Measurements from ENCODE around the gene TERT. TPM values are rescaled to one million over a fixed set of nuclear protein-coding genes. Genes with fewer than 3 reads are reported as not detected.
"Not testable (repeated sequence)": the region's sequence is repeated elsewhere in the genome, so short reads cannot be mapped to it uniquely, and the experiment has no call there.

The TERT gene
- total RNA-seq, 2 donors from 2014 or later = not detected

DNA sequence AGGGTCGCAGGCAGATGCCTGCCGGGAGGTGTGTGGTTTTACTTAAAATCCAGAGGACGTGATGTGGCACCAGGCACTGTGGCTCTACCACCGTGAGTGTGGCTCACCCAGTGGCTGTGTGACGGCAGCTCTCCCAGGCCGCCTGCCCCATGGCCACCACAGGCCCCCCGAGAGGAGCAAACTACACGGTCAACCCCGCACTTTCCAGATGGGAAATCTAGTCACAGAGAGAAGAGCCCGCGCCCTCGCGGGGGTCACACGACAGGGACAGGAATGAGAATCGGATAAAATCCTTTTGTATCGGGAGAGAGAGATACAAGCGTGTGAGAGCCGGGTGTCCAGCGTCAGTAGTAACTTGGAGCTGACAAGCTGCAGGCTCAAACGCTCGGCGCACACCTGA is 24.4 kb downstream of the TERT start:
- intact Hi-C loops (cut with DNase I) = no loop called here
- ATAC-seq (no peak), DNase-seq (no peak)

DNA sequence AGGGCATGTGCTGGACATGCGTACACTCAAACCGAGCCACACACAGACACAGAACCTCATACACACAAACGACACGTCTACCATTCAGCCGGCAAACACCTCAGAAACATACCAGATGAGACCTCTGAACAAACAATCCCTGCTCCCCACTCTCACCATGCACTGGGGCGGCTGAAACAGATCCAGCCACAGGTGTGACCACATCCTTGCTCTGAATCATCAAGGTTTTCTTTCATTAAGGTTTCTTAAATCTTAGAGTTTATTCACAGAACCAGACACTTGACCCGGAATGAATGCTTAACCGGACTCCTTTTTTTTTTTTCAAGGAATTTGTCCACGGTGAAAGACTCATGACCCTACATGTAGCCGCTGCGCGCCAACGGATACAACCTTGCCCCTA is 26.2 kb downstream of the TERT start:
- intact Hi-C loops (cut with DNase I) = no loop called here
- DNase-seq = no peak
- no peak for ATAC-seq

DNA sequence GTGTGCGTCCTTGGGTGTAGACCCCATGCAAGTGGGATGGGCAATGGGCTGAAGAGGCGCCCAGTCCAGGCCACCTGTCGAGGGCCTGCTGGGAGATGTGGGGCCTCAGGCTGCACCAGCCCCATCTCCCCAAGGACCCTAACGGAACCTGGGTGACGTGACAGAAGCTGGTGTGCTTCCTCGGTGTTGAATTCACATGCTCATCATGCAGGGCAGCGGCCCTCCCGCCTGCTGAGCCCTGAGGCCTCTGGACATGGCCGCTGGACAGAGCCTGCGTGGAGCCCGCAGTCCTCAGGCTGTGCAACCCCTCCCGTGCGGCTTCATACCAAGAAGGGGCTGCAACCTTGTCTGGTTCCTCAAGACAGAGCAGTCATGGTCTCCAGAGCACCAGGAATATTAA is 26.8 kb downstream of the TERT start:
- intact Hi-C loops (cut with DNase I) = no loop called here
- no peak for ATAC-seq
- DNase-seq = no peak

DNA sequence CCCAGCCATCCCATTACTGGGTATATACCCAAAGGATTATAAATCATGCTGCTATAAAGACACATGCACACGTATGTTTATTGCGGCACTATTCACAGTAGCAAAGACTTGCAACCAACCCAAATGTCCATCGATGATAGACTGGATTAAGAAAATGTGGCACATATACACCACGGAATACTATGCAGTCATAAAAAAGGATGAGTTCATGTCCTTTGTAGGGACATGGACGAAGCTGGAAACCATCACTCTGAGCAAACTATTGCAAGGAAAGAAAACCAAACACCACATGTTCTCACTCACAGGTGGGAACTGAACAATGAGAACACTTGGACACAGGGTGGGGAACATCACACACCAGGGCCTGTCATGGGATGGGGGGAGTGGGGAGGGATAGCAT is 27.4 kb downstream of the TERT start:
- intact Hi-C loops (cut with DNase I); ATAC-seq: not testable (repeated sequence)

DNA sequence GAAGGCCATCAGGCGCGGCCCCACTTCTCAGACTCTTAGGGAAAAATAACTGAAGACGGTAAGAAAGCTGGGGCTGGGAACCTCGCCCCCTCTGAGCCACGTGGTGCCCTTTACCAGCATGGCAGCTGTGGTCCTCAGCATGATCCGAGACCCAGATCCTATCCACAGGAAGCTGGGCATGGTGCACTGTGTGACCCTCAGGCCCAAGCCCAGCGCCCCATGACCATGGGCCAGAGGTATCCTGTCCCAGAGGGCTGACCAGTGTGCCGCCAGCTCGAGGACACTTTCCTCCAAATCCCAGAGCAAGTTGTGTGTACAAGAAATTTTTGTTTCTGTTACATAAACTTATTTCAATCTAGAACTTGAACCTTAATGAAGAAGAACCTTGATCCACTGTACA is 28.1 kb downstream of the TERT start:
- ATAC-seq (no peak), DNase-seq (no peak)
- intact Hi-C loops (cut with DNase I) = no loop called here

More for the DNA sequence above, 27.4 kb downstream of the TERT start:
- DNase-seq = not testable (repeated sequence)

GRCh38 chr5:1265461-1266455 is 29.1 kb downstream of the TERT start:
- intact Hi-C loops (cut with DNase I) = no loop called here
- DNase-seq = no peak
- no peak for ATAC-seq

DNA sequence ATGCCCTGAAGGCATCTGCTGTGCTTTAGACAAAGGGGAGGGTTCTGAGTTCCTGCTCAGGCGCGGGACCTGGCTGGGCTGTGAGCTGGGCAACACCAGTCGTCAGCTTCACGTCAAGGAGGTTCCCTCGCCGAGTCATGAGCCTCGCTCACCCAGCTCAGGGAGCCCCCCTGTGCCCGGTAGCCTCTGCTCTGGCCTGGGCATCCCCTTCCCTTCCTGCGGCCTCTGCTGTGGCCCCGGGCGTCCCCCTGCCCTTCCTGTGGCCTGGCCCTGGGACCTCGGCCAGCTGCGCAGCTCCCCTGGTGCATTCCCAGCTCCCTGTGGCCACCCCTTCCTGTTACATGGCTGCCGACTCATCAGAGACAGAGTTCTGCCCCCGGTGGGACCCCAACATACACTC is 29.8 kb downstream of the TERT start:
- no peak for DNase-seq
- intact Hi-C loops (cut with DNase I) = no loop called here
- no peak for ATAC-seq

- ATAC-seq (no peak), DNase-seq (no peak)
- intact Hi-C loops (cut with DNase I) = no loop called here
Measured at GRCh38 chr5:1264211-1264610, 30.7 kb downstream of the TERT start.

DNA sequence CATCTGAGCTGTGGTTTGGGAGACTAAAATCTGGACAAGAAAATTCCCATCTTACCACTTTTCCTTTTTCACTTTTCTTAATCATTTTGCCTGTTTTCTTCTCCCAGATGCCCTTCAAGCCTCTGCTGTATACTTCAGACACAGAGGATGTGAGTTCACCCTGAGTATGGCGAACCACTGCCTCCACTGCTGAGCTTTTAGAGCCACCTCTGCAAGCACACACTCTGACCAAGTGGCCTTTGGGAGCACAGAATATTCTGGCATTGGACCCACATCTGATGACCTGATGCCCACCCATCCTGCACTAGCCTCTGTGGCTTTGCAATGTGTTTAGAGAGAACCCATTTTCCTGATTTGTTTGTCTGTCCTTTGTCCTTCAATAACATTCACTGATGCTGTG is 32.5 kb downstream of the TERT start:
- no peak for ATAC-seq
- intact Hi-C loops (cut with DNase I) = no loop called here

DNA sequence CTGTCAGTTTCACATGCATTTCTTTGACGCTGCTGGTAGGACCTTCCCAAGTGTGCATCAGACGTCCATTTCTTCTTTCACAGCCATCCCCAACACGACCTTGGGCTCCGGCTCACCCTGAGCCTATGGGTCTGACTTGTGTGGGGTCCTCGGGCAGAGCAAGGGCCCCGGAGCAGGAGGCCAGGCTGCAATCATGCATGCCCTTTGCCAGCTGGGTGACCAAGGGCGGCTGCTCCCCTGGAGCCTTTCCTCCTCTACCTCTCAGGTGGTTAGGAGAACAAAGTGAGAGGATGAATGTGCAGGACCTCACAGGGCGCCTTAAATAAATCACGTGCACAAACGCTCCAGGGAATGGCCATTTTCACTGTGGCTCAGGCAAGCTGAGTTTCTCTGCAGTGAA is 33.2 kb downstream of the TERT start:
- intact Hi-C loops (cut with DNase I) = no loop called here
- ATAC-seq = no peak
- no peak for DNase-seq

More for the DNA sequence above, 32.5 kb downstream of the TERT start:
- no peak for DNase-seq

DNA sequence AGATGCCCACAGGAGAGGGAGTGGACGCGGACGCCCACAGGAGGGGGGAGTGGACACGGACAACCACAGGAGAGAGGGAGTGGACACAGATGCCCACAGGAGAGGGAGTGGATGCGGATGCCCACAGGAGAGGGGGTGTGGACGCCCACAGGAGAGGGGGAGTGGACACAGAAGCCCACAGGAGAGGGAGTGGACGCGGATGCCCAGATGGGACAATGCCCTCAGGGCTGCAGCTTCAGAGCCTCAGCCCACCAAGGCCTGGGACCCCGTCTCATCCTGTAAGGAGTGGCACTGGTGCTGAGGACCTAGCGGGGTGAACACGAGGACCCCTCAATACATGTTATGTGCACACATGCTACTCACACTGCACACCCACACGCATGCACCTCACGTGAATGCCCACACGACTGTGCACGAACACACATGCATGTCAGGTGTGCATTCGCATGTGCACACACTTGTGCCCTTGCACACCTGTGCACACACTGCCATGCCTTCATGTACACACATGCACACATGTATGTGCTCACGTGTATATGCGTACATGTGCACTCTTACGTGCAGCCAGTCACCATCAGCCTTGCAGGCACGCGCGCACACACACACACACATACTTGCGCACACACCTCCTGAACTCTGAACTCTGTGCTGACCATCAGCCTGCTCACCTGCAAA is 34.9 kb downstream of the TERT start:
- ATAC-seq = no peak
- intact Hi-C loops (cut with DNase I) = no loop called here
- no peak for DNase-seq

- ATAC-seq (no peak), DNase-seq (no peak)
- intact Hi-C loops (cut with DNase I) = no loop called here
Measured at GRCh38 chr5:1257841-1258240, 37.0 kb downstream of the TERT start.

GRCh38 chr5:1257363-1257762 is 37.5 kb downstream of the TERT start:
- no peak for ATAC-seq
- intact Hi-C loops (cut with DNase I) = no loop called here
- DNase-seq = no peak

DNA sequence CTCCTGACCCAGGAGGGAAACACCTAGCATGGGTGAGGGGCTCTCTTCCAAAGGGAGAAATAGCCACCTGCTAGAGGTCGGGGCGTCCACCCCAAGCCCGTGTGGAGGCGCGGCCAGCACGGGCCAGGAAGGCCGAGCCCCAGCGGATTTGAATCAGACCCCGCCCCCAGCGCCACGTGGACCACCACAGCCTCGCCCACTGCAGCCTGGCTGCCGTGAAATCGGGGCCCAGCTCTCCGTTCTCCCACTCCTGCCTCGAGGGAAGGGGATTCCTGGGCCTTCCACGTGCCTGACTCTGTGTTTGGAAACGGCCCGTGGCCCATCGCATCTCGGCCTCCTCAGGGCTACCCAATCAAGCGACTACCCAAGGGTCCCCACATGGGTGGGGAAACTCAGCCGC is 38.1 kb downstream of the TERT start:
- intact Hi-C loops (cut with DNase I) = no loop called here
- DNase-seq (no peak), ATAC-seq (no peak)

DNA sequence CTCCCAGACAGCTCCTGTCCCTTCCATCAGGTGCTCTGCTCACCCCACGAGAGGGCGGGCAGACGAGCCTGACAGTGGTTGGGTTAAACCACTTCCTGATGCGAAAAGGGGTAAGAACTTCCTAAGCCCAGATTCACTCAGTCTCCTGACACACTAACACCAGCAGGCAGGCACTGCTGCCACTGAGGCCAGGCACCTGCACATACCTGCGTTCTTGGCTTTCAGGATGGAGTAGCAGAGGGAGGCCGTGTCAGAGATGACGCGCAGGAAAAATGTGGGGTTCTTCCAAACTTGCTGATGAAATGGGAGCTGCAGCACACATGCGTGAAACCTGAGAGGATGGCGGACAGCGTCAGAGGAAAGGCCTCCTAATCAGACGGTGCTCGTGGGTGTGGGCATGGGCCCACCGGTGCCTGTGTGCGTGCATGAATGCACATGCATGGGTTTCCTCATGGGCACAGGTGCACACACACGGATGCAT is 39.7 kb downstream of the TERT start:
- intact Hi-C loops (cut with DNase I) = no loop called here
- DNase-seq (no peak), ATAC-seq (no peak)

- ATAC-seq (no peak), DNase-seq (no peak)
- intact Hi-C loops (cut with DNase I) = no loop called here
Measured at GRCh38 chr5:1254196-1254595, 40.7 kb downstream of the TERT start.

DNA sequence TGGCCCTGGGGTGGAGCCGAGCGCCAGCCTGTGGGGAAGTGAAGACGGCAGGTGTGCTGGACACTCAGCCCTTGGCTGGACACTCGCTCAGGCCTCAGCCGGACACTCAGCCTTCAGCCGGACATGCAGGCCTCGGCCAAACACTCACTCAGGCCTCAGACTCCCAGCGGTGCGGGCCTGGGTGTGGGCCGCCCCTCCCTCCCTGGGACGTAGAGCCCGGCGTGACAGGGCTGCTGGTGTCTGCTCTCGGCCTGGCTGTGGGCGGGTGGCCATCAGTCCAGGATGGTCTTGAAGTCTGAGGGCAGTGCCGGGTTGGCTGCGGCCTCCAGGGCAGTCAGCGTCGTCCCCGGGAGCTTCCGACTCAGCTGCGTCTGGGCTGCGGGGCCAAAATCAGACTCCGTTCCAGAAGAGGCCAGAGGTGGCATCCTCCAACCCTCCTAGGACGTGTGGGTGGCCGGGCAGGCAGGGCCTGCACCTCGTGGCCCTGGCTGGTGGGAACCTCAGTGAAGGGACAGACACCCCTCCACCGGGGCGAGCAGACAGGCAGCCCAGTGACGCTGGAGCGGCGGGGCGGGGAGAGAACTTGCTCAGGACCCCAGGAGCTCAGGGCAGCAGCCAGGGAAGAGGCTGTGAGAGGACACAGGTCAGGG is 41.3 kb downstream of the TERT start:
- intact Hi-C loops (cut with DNase I) = no loop called here
- ATAC-seq (no peak), DNase-seq (no peak)

DNA sequence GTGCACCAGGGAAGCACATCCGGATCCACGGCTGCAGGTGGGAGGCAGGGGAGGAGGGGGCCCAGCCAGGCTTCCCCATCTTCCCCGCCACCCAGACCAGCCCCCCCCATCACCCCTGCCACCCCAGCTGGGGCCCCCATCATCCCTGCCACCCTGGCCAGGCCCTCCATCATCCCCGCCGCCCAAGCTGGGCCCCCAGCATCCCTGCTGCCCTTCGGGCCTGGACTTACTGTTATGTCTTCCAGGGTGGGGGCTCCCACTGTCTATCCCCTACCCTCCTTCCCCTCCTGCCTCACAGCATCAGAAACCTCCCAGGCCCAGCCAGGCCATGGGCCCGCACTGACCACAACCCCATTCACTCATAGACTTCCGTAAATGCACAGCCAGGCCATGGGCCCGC is 42.2 kb downstream of the TERT start:
- ATAC-seq (no peak), DNase-seq (no peak)
- intact Hi-C loops (cut with DNase I) = no loop called here

DNA sequence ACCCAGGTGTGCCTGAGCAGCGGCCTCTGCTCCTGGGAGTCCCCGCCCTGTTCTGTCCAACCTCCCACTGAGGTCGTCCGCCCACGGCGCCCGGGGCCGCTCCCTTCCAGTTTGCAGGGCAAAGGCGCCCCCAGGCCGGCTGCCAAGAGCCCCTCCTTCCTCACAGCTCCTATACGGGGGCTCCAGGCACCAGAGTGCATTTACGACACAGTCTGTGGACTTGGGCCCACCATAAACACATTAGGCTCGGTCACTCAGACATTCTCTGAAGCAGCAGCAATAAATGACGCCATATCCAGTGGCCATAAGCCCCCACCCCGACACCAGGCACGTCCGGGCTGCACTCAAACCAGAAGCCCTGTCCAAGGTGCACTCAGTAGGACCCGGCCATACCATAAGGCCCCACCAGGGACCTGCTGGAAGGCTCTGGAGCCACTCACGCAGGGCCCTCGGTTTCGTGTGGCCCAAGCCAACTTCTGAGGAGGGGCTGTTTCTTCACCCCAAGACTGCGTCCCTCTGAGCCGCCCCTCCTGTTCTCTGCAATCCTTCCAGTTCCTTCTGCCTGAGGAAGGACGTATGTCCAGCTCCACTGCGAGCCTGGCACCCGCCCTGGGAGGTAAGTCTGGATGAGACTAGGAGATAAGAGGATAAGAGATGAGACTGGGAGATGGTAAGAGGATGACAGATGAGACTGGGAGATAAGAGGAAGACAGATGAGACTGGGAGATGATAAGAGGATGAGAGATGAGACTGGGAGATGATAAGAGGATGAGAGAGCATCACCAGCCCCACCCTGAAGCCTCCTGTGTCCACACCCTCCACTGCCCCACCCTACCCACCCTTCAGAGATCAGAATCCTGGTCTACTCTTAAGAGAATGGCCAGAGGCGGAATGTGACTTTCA is 42.9 kb downstream of the TERT start:
- intact Hi-C loops (cut with DNase I) = no loop called here
- DNase-seq (no peak), ATAC-seq (no peak)
